Esophagus squamous epithelium (tissue), 4 donors: Measurements from ENCODE around the gene C2CD2.

ENCODE experiments used
- CTCF ChIP-seq, 6 experiments: fragments of 450-650 bp in 4 of 6; fragments of 200-600 bp in 2 of 6; sonication (generic) in 2 of 6; IDR thresholded peaks; one replicate each; pipeline ENCODE4 v1.5.1; 2016 to 2019; ENCODE audit warnings: antibody characterized with exemption in 6 of 6, mild to moderate bottlenecking in 4 of 6, moderate library complexity in 4 of 6
- POLR2A ChIP-seq, 4 donors: fragments of 450-650 bp; IDR thresholded peaks; one replicate each; pipeline ENCODE4 v1.6.1; 2017; ENCODE audit warnings: antibody characterized with exemption in 4 of 4, mild to moderate bottlenecking in 4 of 4, moderate library complexity in 3 of 4

GRCh38 chr21:41997657-41998056 lies 43.8 kb upstream of the C2CD2 start:
- TF ChIP-seq POLR2A (IDR thresholded peaks at IDR 0.05) (no peak), CTCF (IDR thresholded peaks at IDR 0.05) (no peak)
